ENCODE measurements around the gene RPL41. TPM values are rescaled to one million over a fixed set of nuclear protein-coding genes. Genes with fewer than 3 reads are reported as not detected.

The RPL41 gene
- total RNA-seq, 2 experiments from 2014 or later = 5,865 to 5,989 TPM

DNA sequence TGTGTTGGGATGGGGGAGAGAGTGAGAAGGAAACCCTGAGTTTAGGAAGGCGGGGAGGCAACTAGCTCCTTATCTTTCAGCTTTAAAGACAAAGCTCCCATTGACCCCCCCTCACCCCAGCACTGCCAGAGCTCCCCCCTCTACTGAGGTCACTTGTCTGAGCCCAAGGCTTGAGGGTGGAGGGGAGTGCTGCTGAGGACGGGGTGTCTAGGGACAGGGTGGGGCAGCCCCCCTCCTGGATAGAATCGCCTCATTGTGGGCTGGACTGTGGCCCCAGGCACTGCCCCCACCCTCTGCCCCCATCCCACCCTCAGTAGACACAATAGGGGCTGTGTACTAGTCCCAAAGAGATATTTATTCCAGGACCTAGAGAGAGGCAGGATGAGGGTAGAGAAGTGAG is 33.5 kb upstream of the RPL41 start:
- ChIA-PET POLR2A (no interaction called here), CTCF (no interaction called here)
- Mint-ChIP-seq H3K4me3 (no peak overlapping the region), H3K4me1 (ENCODE audit: low read depth) (peaks cover 14% of the 10 kb centered on the region), H3K27me3 (peaks cover 17% of the 10 kb centered on the region), H3K36me3 (ENCODE audit: low read depth) (no peaks in the 10 kb centered on the region), H3K9me3 (no peaks in the 10 kb centered on the region), H3K27ac (no peak overlapping the region)
- Histone ChIP-seq H3K9me3 (ENCODE audit: control insufficient read depth in 1 of 2, insufficient read depth in 1 of 2, low read length in 2 of 2) (no peaks in the 10 kb centered on the region), H3K27me3 (ENCODE audit: control insufficient read depth in 1 of 2, insufficient read depth in 2 of 2, low read length in 2 of 2) (peaks cover 14 to 23% of the 10 kb centered on the region in 2 experiments), H3K4me1 (ENCODE audit: insufficient read depth, low read length) (peaks cover 21% of the 10 kb centered on the region), H3K36me3 (ENCODE audit: insufficient read depth, low read length) (no peaks in the 10 kb centered on the region), H3K4me3 (ENCODE audit: low read length) (no peak overlapping the region), H3K27ac (ENCODE audit: low read depth in 1 of 2, low read length in 2 of 2) (no peak overlapping the region)
- DNase-seq = no peak
- intact Hi-C loops (cut with DNase I, micrococcal nuclease) = loop anchor here in 1 of 2 experiments (2.0 kb wide), 1 partner anchor 18 kb away; no protein-coding TSS in a partner anchor
- ATAC-seq (ENCODE audit: poor library complexity) = no peak
- TF ChIP-seq, protein P1, sequence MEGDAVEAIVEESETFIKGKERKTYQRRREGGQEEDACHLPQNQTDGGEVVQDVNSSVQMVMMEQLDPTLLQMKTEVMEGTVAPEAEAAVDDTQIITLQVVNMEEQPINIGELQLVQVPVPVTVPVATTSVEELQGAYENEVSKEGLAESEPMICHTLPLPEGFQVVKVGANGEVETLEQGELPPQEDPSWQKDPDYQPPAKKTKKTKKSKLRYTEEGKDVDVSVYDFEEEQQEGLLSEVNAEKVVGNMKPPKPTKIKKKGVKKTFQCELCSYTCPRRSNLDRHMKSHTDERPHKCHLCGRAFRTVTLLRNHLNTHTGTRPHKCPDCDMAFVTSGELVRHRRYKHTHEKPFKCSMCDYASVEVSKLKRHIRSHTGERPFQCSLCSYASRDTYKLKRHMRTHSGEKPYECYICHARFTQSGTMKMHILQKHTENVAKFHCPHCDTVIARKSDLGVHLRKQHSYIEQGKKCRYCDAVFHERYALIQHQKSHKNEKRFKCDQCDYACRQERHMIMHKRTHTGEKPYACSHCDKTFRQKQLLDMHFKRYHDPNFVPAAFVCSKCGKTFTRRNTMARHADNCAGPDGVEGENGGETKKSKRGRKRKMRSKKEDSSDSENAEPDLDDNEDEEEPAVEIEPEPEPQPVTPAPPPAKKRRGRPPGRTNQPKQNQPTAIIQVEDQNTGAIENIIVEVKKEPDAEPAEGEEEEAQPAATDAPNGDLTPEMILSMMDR (IDR thresholded peaks at IDR 0.05) = no peak

GRCh38 chr12:56084958-56085543 is 31.4 kb upstream of the RPL41 start:
- no peaks in the 10 kb centered on the region for H3K9me3 Mint-ChIP-seq
- no peak overlapping the region for H3K4me3 ChIP-seq (ENCODE audit: low read length)
- no peak overlapping the region for H3K4me3 Mint-ChIP-seq
- TF ChIP-seq, protein P1 (IDR thresholded peaks at IDR 0.05) = peak; percentile 26
- no peaks in the 10 kb centered on the region for H3K36me3 ChIP-seq (ENCODE audit: insufficient read depth, low read length)
- no peak overlapping the region for H3K27ac Mint-ChIP-seq
- intact Hi-C loops (cut with DNase I, micrococcal nuclease) = no loop called here
- no peak overlapping the region for H3K27ac ChIP-seq (ENCODE audit: low read depth in 1 of 2, low read length in 2 of 2)
- H3K4me1 ChIP-seq (ENCODE audit: insufficient read depth, low read length) = peaks cover 8% of the 10 kb centered on the region
- ATAC-seq (ENCODE audit: poor library complexity) (no peak), DNase-seq (peak in 6 of 14 experiments; percentile 5 to 52 (median 26))
- CTCF ChIA-PET = interaction anchor here (0.7 to 1.7 kb wide), 3 partner anchors 19 to 1247 kb away, joined by 3 to 4 read pairs (median 4); no protein-coding TSS in a partner anchor
- POLR2A ChIA-PET = interaction anchor here (1.2 to 1.6 kb wide), 2 partner anchors 18 to 19 kb away, joined by 4 to 5 read pairs; partner anchors contain the start of gene PA2G4
- no peaks in the 10 kb centered on the region for H3K9me3 ChIP-seq (ENCODE audit: control insufficient read depth in 1 of 2, insufficient read depth in 1 of 2, low read length in 2 of 2)
- peaks cover 14 to 23% of the 10 kb centered on the region in 2 experiments for H3K27me3 ChIP-seq (ENCODE audit: control insufficient read depth in 1 of 2, insufficient read depth in 2 of 2, low read length in 2 of 2)
- H3K27me3 Mint-ChIP-seq = peaks cover 17% of the 10 kb centered on the region
- H3K36me3 Mint-ChIP-seq (ENCODE audit: low read depth) = no peaks in the 10 kb centered on the region
- peaks cover 2% of the 10 kb centered on the region for H3K4me1 Mint-ChIP-seq (ENCODE audit: low read depth)

GRCh38 chr12:56086096-56086495 is 30.3 kb upstream of the RPL41 start:
- H3K36me3 Mint-ChIP-seq (ENCODE audit: low read depth) = no peaks in the 10 kb centered on the region
- ATAC-seq (ENCODE audit: poor library complexity) (no peak), DNase-seq (no peak)
- Histone ChIP-seq H3K27me3 (ENCODE audit: control insufficient read depth in 1 of 2, insufficient read depth in 2 of 2, low read length in 2 of 2) (peaks cover 8 to 18% of the 10 kb centered on the region in 2 experiments), H3K9me3 (ENCODE audit: control insufficient read depth in 1 of 2, insufficient read depth in 1 of 2, low read length in 2 of 2) (no peaks in the 10 kb centered on the region), H3K36me3 (ENCODE audit: insufficient read depth, low read length) (no peaks in the 10 kb centered on the region), H3K4me1 (ENCODE audit: insufficient read depth, low read length) (no peaks in the 10 kb centered on the region), H3K4me3 (ENCODE audit: low read length) (no peak overlapping the region), H3K27ac (ENCODE audit: low read depth in 1 of 2, low read length in 2 of 2) (no peak overlapping the region)
- no peak overlapping the region for H3K27ac Mint-ChIP-seq
- POLR2A ChIA-PET = interaction anchor here (0.8 to 1.6 kb wide), 2 partner anchors 18 to 31 kb away, joined by 3 to 5 read pairs; partner anchors contain the start of gene PA2G4
- CTCF ChIA-PET = interaction anchor here (0.9 to 1.7 kb wide), 2 partner anchors 17 to 24 kb away, joined by 3 to 4 read pairs; no protein-coding TSS in a partner anchor
- TF ChIP-seq, protein P1 (IDR thresholded peaks at IDR 0.05) = no peak
- H3K4me3 Mint-ChIP-seq = no peak overlapping the region
- H3K4me1 Mint-ChIP-seq (ENCODE audit: low read depth) = no peaks in the 10 kb centered on the region
- intact Hi-C loops (cut with DNase I, micrococcal nuclease) = no loop called here
- peaks cover 12% of the 10 kb centered on the region for H3K27me3 Mint-ChIP-seq
- no peaks in the 10 kb centered on the region for H3K9me3 Mint-ChIP-seq

Measured in CD4-positive, alpha-beta T cell (primary cell).